GM19328 (cell line): ENCODE measurements around the gene MYBBP1A.
"Not testable (repeated sequence)": the region's sequence is repeated elsewhere in the genome, so short reads cannot be mapped to it uniquely, and the experiment has no call there.

Experiments
- ATAC-seq: cut with Tn5 transposase; IDR thresholded peaks from one replicate; pipeline ENCODE4 v1.9.1; 2021; ENCODE audit warnings: mild to moderate bottlenecking, moderate library complexity; ENCODE audit not compliant: unreplicated experiment

Gene MYBBP1A

GRCh38 chr17:4590981-4591453 is 35.8 kb upstream of the MYBBP1A start:
- no peak for ATAC-seq

- not testable (repeated sequence) for ATAC-seq
These were observed 34.9 kb upstream of the MYBBP1A start for GRCh38 chr17:4590042-4590441.

DNA sequence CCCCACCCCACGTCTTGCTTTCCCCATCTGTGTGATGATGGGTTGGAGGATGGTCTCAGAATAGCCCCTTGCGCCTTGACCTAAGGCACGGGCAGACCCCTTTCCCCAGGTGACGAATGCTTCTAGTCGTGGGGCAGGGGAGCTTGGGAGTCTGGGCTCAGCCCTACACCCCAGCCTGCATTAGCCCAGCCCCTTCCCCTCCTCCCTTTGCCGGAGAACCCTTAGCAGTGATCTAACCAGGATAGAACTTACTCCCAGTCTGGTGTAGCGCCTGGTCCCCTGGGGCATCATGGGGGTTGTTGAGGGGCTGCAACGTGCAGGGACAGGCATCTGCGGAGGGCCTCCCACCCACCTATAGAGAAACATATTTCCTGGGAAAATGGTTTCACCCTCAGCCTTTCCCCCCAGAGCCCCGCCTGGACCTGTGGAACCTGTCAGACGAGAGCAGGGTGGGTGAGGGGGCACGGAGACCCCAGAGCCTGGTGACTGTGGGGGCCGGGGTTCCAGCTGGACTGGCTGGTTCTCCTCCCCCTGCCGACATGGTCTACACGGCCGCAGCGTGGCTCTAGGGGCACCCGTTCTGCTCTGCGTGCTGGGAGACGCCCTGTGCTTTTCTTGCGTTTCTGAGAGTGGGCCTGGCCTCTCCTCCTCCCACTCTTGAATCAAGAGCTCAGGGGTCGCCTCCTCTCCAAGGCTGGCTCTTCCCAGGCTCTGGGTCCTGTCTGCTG is 33.9 kb upstream of the MYBBP1A start:
- ATAC-seq = no peak

DNA sequence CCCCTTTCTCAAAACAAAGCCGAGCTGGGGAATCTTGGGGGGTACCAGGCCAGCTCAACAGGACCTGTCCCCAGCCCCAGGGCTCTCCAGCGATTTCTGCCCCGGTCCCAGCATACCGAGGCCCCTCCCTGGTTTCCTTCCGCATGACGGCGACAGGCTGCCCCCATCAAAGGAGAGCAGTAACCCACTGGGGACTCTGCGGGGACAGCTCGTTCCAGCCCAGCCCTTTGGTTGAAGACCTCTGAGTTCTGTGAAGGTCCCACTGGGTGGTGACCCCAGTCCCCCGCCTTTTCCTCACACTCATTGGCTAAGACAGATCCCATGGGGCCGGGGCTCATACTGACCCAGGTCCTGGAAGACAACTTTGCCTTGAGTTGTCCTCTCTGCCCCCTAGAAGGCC is 33.2 kb upstream of the MYBBP1A start:
- ATAC-seq = no peak

- no peak for ATAC-seq
These were observed 32.6 kb upstream of the MYBBP1A start for GRCh38 chr17:4587803-4588202.

DNA sequence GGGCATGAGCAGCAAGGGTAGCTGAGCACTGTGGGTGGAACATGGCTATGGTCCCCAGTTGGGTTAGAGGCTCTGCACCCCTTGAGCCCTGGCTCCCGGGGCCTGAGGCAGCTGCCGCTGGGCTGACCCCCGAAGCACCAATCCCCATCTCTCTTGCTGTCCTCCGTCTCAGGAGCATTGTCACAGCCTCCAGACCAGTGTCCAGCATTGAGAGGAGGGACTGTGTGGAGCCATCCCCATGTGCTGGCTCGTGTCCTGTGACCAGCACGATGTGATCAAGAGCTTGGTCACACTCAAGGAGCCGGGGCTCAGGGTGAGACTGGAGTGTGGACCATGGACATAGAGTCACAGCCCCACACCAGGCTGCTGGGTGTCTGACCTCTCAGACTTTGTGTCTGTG is 32.0 kb upstream of the MYBBP1A start:
- ATAC-seq = no peak

- no peak for ATAC-seq
These were observed 30.9 kb upstream of the MYBBP1A start for GRCh38 chr17:4586043-4586442.

DNA sequence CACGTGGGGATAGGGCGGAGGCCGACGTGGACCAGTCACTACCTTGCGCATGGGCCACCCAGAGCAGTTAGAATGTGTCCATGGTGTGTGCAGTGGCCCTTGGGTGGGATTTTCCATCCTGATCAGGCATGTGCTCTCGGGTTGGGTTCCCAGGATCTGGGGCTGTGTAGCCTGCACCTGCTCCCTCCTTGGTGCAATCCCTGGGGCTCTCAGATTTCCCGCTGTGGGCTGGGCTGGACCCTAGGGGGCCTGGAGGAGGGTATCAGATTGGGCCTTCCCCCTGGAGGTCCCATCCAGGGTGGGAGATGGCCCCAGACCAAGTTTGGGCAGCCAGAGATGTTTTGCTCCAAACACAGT is 30.4 kb upstream of the MYBBP1A start:
- no peak for ATAC-seq

DNA sequence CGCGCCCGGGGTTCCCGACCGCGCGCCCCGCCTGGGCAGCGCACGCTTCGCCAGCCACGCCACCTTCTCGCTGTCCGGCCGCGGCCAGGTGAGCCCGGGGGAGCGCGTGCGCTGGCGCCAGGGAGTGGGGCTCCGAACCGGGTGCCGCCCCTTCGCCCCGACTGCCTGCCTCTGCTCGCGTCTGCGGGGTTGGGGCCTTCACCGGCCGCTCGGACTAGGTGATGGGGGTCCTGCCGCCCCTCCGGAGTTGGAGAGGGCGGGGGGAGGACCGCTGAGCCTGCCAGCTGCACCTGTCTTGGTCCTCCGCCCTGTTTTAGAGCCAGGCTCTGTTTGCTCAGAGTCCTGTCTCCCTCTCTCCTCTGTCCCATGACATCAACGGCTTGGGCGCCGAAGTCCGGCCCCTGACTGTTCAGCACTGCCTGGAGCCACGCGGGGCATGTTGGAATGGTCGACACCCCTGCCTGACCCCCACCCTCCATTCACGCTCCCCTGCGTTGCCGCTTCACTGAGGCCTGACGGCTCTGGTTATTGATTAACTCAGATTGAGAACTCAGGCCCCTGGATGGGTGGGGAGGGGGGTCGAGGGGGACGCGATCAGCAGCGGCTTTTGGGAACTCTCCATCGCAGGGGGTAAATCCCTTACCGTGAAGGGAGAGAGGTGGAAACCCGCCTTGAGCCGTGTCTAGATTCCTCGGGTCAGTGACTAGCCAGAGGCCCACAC is 29.9 kb upstream of the MYBBP1A start:
- ATAC-seq = no peak

- ATAC-seq = no peak
These were observed 29.1 kb upstream of the MYBBP1A start, which contains the start of gene SMTNL2 for GRCh38 chr17:4584101-4584916. SMTNL2 (plus strand) TSS chr17:4584529; CDS start chr17:4584606, 77 bp downstream.

GRCh38 chr17:4583782-4584100 is 28.6 kb upstream of the MYBBP1A start:
- ATAC-seq = no peak

DNA sequence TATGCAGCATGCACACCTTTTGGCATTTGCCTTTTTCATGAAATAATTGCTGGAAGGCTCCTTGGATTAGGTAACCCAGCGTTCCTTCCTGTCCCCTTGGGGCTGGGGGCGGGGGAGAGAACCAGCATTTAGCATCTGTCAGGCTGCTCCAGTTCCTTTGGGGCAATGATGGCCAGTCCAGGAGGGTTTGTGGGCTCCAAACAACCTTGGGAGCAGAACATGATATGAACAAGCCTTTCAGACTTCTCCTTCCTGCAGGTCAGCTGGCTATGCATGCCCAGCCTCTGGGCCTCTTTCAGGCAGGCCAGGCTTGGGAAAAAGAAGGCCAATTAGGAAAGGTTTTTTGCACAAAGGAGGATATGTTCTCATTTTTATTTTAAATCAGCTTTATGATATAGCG is 28.0 kb upstream of the MYBBP1A start:
- no peak for ATAC-seq

- ATAC-seq = no peak
These were observed 27.5 kb upstream of the MYBBP1A start for GRCh38 chr17:4582691-4583090.

DNA sequence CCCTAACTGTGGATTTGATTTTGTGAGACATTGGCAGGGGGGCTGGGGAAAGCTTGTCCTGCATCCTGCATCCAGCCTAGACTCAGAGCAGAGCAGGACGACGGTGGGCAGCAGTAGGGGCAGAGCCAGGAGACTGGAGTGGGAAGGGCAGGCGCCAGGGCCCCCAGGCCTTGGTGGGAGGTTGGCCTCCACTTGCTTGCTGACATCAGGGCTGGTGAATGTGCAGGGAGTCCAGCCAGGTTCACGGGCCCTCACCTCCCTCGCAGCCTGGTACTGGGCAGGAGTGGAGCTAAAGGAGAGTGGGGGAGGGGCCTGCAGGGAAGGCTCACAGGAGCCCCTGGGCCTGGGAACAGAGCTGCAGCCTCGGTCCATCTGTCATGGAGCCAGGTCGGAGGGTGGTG is 26.9 kb upstream of the MYBBP1A start:
- ATAC-seq = no peak

DNA sequence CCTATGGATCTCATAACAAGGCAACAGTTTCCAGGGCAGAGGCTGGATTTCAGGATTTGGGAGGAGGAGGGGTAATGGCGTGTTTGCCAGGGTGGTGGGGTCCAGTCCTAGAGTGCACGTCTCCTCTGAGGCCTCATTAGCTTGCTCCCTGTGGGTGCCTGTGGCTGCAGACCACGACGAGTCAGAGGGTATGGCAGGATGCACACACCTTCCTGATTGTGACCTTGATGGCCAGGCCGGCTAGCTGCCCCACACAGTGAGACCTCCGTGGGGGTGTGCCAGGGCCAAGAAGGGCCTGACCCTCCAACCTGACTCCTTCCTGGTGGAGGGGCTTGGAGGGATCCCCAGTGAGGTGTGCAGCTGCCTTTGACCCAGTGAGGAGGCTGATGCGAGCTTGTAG is 25.1 kb upstream of the MYBBP1A start:
- ATAC-seq = no peak

DNA sequence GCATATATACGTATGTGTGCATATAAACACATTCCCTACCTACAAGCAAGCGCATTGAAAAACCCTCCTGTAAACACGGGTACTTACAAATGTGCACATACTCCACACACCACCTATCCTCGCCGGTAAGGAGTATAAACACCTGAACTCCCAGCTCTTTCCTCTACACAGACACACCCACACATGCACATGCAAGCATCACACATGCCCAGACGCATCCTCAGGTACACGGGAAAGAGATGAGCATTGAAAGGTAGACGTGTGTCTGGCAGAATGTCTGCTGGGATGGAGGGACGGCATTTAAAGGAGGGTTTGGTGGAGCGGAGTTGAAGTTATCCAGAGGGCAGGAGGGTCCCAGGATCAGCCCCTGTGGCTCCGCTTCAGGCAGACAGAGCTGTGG is 24.5 kb upstream of the MYBBP1A start:
- ATAC-seq = no peak

DNA sequence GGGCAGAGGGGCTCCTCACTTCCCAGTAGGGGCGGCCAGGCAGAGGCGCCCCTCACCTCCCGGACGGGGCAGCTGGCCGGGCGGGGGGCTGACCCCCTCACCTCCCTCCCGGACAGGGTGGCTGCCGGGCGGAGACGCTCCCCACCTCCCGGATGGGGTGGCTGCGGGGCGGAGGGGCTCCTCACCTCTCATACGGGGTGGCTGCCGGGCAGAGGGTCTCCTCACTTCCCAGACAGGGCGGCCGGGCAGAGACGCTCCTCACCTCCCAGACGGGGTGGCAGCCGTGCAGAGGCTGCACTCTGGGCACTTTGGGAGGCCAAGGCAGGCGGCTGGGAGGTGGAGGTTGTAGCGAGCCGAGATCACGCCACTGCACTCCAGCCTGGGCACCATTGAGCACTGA is 23.2 kb upstream of the MYBBP1A start:
- ATAC-seq = not testable (repeated sequence)

- ATAC-seq = no peak
These were observed 22.3 kb upstream of the MYBBP1A start for GRCh38 chr17:4577386-4577993.

- no peak for ATAC-seq
These were observed 21.6 kb upstream of the MYBBP1A start for GRCh38 chr17:4576729-4577322.

DNA sequence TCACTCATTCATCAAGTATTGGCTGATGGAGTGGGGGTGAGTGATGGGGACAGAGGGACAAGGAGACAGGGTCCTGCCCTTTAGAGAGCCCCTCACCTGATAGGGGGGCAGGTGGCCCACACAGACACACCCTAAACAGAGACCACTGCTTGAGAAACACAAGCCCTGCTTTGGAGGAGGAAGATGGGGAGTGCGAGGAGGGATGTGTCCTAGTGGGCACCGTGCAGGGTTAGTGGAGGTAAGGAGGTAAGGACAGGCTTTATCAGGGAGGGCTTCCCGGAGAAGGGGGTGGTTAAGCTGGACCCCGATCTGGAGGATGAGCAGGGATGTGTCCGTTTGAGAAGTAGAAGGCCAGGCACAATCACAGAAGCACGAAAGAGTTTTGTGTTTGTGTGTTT is 21.0 kb upstream of the MYBBP1A start:
- ATAC-seq = no peak
